Stomach (tissue), 9 donors: ENCODE data around the gene DOCK2. TPM values are rescaled to one million over a fixed set of nuclear protein-coding genes. Genes with fewer than 3 reads are reported as not detected.
A peak's percentile ranks its signal among the peaks of the same experiment; 100 is the strongest.

Experiments
- DNase-seq, 2 donors: peaks; one replicate each; pipeline versions ENCODE4 v3.0.0 to v3.0.0-alpha.2; 2013 to 2019
- H3K27ac ChIP-seq, 5 donors: fragments of 200-600 bp in 4 of 5; sonication (generic) in 4 of 5; one replicate each; pipeline ENCODE4 v1.5.1; 2013 to 2019; ENCODE audit warnings: mild to moderate bottlenecking in 1 of 5, moderate library complexity in 1 of 5
- H3K27me3 ChIP-seq, 3 donors: fragments of 200-600 bp; sonication (generic); one replicate each; pipeline ENCODE4 v1.5.1; 2017 to 2019; ENCODE audit warnings: mixed run types in 1 of 3
- H3K36me3 ChIP-seq, 4 donors: fragments of 200-600 bp; sonication (generic); 1 replicate in 3 of 4; 2 replicates in 1 of 4; pipeline ENCODE4 v1.5.1; 2016 to 2019
- H3K4me1 ChIP-seq, 4 donors: fragments of 200-600 bp; sonication (generic); one replicate each; pipeline ENCODE4 v1.5.1; 2016 to 2019
- H3K4me3 ChIP-seq, 4 donors: fragments of 200-600 bp; sonication (generic) in 3 of 4; one replicate each; pipeline ENCODE4 v1.5.1; 2016 to 2019; ENCODE audit warnings: mild to moderate bottlenecking in 1 of 4
- H3K9me3 ChIP-seq, 4 donors: fragments of 200-600 bp; sonication (generic); one replicate each; pipeline ENCODE4 v1.5.1; 2016 to 2019
- CTCF ChIP-seq, 7 experiments: fragments of 450-650 bp in 4 of 7; fragments of 200-600 bp in 3 of 7; sonication (generic) in 3 of 7; IDR thresholded peaks; one replicate each; pipeline ENCODE4 v1.5.1; 2016 to 2019; ENCODE audit warnings: antibody characterized with exemption in 7 of 7, control low read depth in 2 of 7, mild to moderate bottlenecking in 1 of 7
- EP300 ChIP-seq: sonication (generic); formaldehyde crosslinking; IDR thresholded peaks from one replicate; pipeline ENCODE4 v1.6.1; 2017; ENCODE audit warnings: antibody characterized with exemption
- POLR2A ChIP-seq, 4 donors: fragments of 450-650 bp; IDR thresholded peaks; one replicate each; pipeline ENCODE4 v1.6.1; 2016; ENCODE audit warnings: antibody characterized with exemption in 4 of 4, control low read depth in 2 of 4, mild to moderate bottlenecking in 1 of 4, moderate library complexity in 1 of 4
- POLR2AphosphoS5 ChIP-seq, 3 donors: sonication (generic); formaldehyde crosslinking; IDR thresholded peaks; one replicate each; pipeline ENCODE4 v1.6.1; 2016; ENCODE audit warnings: antibody characterized with exemption in 3 of 3
- WGBS, 5 donors: extraction: QIAGEN DNeasy Blood & Tissue Kit in 3 of 5; methylation state at CpG; one replicate each; pipeline versions ENCODE4 v1.1.5 to v1.1.7; 2013 to 2018; 5-methylcytosine and 5-hydroxymethylcytosine counted together
- intact Hi-C: fragments of 100-400 bp; cut with DNase I; formaldehyde crosslinking; loops from one replicate; pipeline ENCODE4 v1.15.1; 2023; ENCODE audit warnings: low total_unique reads
- polyA plus RNA-seq, 3 donors: library from polyadenylated mRNA; stranded (reverse); fragments of 200-250 nt; gene quantifications; one replicate each; pipeline ENCODE4 v1.2.3, GENCODE V29; 2013
- total RNA-seq, 5 donors: library from RNA; depleted of rRNA; stranded (reverse); fragments of >200 nt; gene quantifications; one replicate each; pipeline versions ENCODE4 v1.1.0 to v1.2.3, GENCODE V29; 2014 to 2016
- donor health status: healthy with polysubstance abuse.
- donor health status: Bipolar disorder and iron deficiency.
- donor health status: healthy.

The DOCK2 gene
- total and polyA plus RNA-seq, 8 donors = 2.1 to 50.2 (median 8.5) TPM

GRCh38 chr5:169988947-169989346 lies 351.9 kb downstream of the DOCK2 start:
- H3K4me3 ChIP-seq = no peak overlapping the region
- WGBS, 5 donors = 46 to 81% (median 70%) methylated on average over 1 of the region's 1 CpG
- intact Hi-C loops = no loop called here

GRCh38 chr5:169989365-169989764 lies 352.3 kb downstream of the DOCK2 start:
- 71 to 89% (median 76%) methylated on average over 1 of the region's 1 CpG for WGBS, 5 donors
- peaks cover 0 to 7% (median 2%) of the 10 kb centered on the region in 4 donors for H3K36me3 ChIP-seq
- intact Hi-C loops = no loop called here
- peaks cover 0 to 17% (median 0%) of the 10 kb centered on the region in 3 donors for H3K27me3 ChIP-seq
- TF ChIP-seq POLR2A (IDR thresholded peaks at IDR 0.05) (no peak), CTCF (IDR thresholded peaks at IDR 0.05) (no peak), EP300 (no peak), POLR2AphosphoS5 (IDR thresholded peaks at IDR 0.05) (no peak)
- no peak overlapping the region for H3K4me3 ChIP-seq
- peak in 1 of 2 donors; percentile 31 for DNase-seq
- H3K9me3 ChIP-seq = no peaks in the 10 kb centered on the region
- no peaks in the 10 kb centered on the region for H3K4me1 ChIP-seq
- no peak overlapping the region for H3K27ac ChIP-seq

More at GRCh38 chr5:169988947-169989346, 351.9 kb downstream of the DOCK2 start:
- no peak for DNase-seq
- Histone ChIP-seq H3K9me3 (no peaks in the 10 kb centered on the region), H3K27ac (no peak overlapping the region), H3K4me1 (no peaks in the 10 kb centered on the region), H3K27me3 (peaks cover 0 to 20% (median 0%) of the 10 kb centered on the region in 3 donors), H3K36me3 (peaks cover 0 to 7% (median 2%) of the 10 kb centered on the region in 4 donors)
- TF ChIP-seq CTCF (IDR thresholded peaks at IDR 0.05) = no peak

- intact Hi-C loops = no loop called here
- H3K27ac ChIP-seq = no peak overlapping the region
- TF ChIP-seq CTCF (IDR thresholded peaks at IDR 0.05) (no peak), POLR2AphosphoS5 (IDR thresholded peaks at IDR 0.05) (no peak), EP300 (no peak), POLR2A (IDR thresholded peaks at IDR 0.05) (no peak)
- peaks cover 0 to 7% (median 0%) of the 10 kb centered on the region in 4 donors for H3K36me3 ChIP-seq
- H3K9me3 ChIP-seq = no peaks in the 10 kb centered on the region
- H3K27me3 ChIP-seq = peaks cover 0 to 9% (median 0%) of the 10 kb centered on the region in 3 donors
- no peak overlapping the region for H3K4me3 ChIP-seq
- WGBS, 5 donors = 82 to 96% (median 86%) methylated on average over 8 of the region's 8 CpGs
- H3K4me1 ChIP-seq = no peaks in the 10 kb centered on the region
- peak; percentile 9 to 29 for DNase-seq
Measured at GRCh38 chr5:169991115-169991869, 354.2 kb downstream of the DOCK2 start.

- no peak for DNase-seq
- Histone ChIP-seq H3K4me1 (no peaks in the 10 kb centered on the region), H3K27ac (no peak overlapping the region), H3K4me3 (no peak overlapping the region), H3K27me3 (peaks cover 0 to 9% (median 0%) of the 10 kb centered on the region in 3 donors), H3K36me3 (no peaks in the 10 kb centered on the region), H3K9me3 (no peaks in the 10 kb centered on the region)
- 35 to 51% (median 38%) methylated on average over 2 of the region's 2 CpGs for WGBS, 5 donors
- TF ChIP-seq CTCF (IDR thresholded peaks at IDR 0.05) = no peak
- no peak for TF ChIP-seq POLR2AphosphoS5 (IDR thresholded peaks at IDR 0.05)
- TF ChIP-seq EP300 = no peak
- TF ChIP-seq POLR2A (IDR thresholded peaks at IDR 0.05) = no peak
- intact Hi-C loops = no loop called here
Measured at GRCh38 chr5:169992789-169993484, 355.9 kb downstream of the DOCK2 start.
